Peyer's patch (tissue), 4 donors: ENCODE data around the gene VSTM4. TPM values are rescaled to one million over a fixed set of nuclear protein-coding genes. Genes with fewer than 3 reads are reported as not detected.

ENCODE experiments used
- DNase-seq, 3 donors: peaks; one replicate each; pipeline ENCODE4 v3.0.0-alpha.2; 2017 to 2019
- H3K27ac ChIP-seq, 4 donors: fragments of 200-600 bp; sonication (generic); one replicate each; pipeline ENCODE4 v1.5.1; 2016 to 2019
- H3K27me3 ChIP-seq, 2 donors: fragments of 200-600 bp; sonication (generic); one replicate each; pipeline ENCODE4 v1.5.1; 2019
- H3K36me3 ChIP-seq, 3 donors: fragments of 200-600 bp; sonication (generic); one replicate each; pipeline ENCODE4 v1.5.1; 2016 to 2019
- H3K4me1 ChIP-seq, 4 donors: fragments of 200-600 bp; sonication (generic); one replicate each; pipeline ENCODE4 v1.5.1; 2016 to 2019
- H3K4me3 ChIP-seq, 4 donors: fragments of 200-600 bp; sonication (generic); 1 replicate in 3 of 4; 2 replicates in 1 of 4; pipeline ENCODE4 v1.5.1; 2016 to 2019; ENCODE audit warnings: mild to moderate bottlenecking in 1 of 4
- H3K9me3 ChIP-seq, 4 donors: fragments of 200-600 bp; sonication (generic); one replicate each; pipeline ENCODE4 v1.5.1; 2016 to 2019; ENCODE audit warnings: mild to moderate bottlenecking in 1 of 4
- POLR2A ChIP-seq, 2 donors: fragments of 450-650 bp; IDR thresholded peaks; one replicate each; pipeline ENCODE4 v1.5.1; 2017; ENCODE audit warnings: antibody characterized with exemption in 2 of 2, mild to moderate bottlenecking in 2 of 2, moderate library complexity in 2 of 2
- total RNA-seq, 4 donors: library from RNA; depleted of rRNA; stranded (reverse); fragments of >200 nt; gene quantifications; one replicate each; pipeline ENCODE4 v1.1.0, GENCODE V29; 2016
- TF ChIP-seq, protein P1 (sequence below), 6 experiments: fragments of 450-650 bp in 4 of 6; fragments of 200-600 bp in 2 of 6; sonication (generic) in 1 of 6; IDR thresholded peaks; one replicate each; pipeline ENCODE4 v1.5.1; 2017 to 2019; ENCODE audit warnings: antibody characterized with exemption in 6 of 6, mild to moderate bottlenecking in 3 of 6, moderate library complexity in 1 of 6

The VSTM4 gene
- total RNA-seq, 4 donors from 2014 or later = 1.7 to 4.7 (median 3.8) TPM

GRCh38 chr10:49161411-49161997 is 46.2 kb upstream of the VSTM4 start:
- no peak overlapping the region for H3K4me3 ChIP-seq

GRCh38 chr10:49160814-49161213 is 45.5 kb upstream of the VSTM4 start:
- TF ChIP-seq POLR2A (IDR thresholded peaks at IDR 0.05) = no peak
- TF ChIP-seq, protein P1, sequence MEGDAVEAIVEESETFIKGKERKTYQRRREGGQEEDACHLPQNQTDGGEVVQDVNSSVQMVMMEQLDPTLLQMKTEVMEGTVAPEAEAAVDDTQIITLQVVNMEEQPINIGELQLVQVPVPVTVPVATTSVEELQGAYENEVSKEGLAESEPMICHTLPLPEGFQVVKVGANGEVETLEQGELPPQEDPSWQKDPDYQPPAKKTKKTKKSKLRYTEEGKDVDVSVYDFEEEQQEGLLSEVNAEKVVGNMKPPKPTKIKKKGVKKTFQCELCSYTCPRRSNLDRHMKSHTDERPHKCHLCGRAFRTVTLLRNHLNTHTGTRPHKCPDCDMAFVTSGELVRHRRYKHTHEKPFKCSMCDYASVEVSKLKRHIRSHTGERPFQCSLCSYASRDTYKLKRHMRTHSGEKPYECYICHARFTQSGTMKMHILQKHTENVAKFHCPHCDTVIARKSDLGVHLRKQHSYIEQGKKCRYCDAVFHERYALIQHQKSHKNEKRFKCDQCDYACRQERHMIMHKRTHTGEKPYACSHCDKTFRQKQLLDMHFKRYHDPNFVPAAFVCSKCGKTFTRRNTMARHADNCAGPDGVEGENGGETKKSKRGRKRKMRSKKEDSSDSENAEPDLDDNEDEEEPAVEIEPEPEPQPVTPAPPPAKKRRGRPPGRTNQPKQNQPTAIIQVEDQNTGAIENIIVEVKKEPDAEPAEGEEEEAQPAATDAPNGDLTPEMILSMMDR (IDR thresholded peaks at IDR 0.05) = no peak
- Histone ChIP-seq H3K27me3 (no peaks in the 10 kb centered on the region), H3K4me3 (no peak overlapping the region), H3K9me3 (no peaks in the 10 kb centered on the region), H3K36me3 (no peaks in the 10 kb centered on the region), H3K27ac (no peak overlapping the region), H3K4me1 (no peaks in the 10 kb centered on the region)
- no peak for DNase-seq

More at GRCh38 chr10:49161411-49161997, 46.2 kb upstream of the VSTM4 start:
- TF ChIP-seq, protein P1 (IDR thresholded peaks at IDR 0.05) = peak in 3 of 6 experiments; percentile 13 to 27 (median 27)
- TF ChIP-seq POLR2A (IDR thresholded peaks at IDR 0.05) = no peak
- H3K9me3 ChIP-seq = no peaks in the 10 kb centered on the region
- no peak overlapping the region for H3K27ac ChIP-seq
- no peak for DNase-seq
- no peaks in the 10 kb centered on the region for H3K4me1 ChIP-seq
- no peaks in the 10 kb centered on the region for H3K27me3 ChIP-seq
- H3K36me3 ChIP-seq = no peaks in the 10 kb centered on the region

GRCh38 chr10:49160110-49160509 is 44.8 kb upstream of the VSTM4 start:
- H3K27me3 ChIP-seq = no peaks in the 10 kb centered on the region
- no peak overlapping the region for H3K27ac ChIP-seq
- no peak overlapping the region for H3K4me3 ChIP-seq
- TF ChIP-seq, protein P1 (IDR thresholded peaks at IDR 0.05) = no peak
- no peak for TF ChIP-seq POLR2A (IDR thresholded peaks at IDR 0.05)
- no peak for DNase-seq
- no peaks in the 10 kb centered on the region for H3K36me3 ChIP-seq
- H3K9me3 ChIP-seq = no peaks in the 10 kb centered on the region
- no peaks in the 10 kb centered on the region for H3K4me1 ChIP-seq

DNA sequence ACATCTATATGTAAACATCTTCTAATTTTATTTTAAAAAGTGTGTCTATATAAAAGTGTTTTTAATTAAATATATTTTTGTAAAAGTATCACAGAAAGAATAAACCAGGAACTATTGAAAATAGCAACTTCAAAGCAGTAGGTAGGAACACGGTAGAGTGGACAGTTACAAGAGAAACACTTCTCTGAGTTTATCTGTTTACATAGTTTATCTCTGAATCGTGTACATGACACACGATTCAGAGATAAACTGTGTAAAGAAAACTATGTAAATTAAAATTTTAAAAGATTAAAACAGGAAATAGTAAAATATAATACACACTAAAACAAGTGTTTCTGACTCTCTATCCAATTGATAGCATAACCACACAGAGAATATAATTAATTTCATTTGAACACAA is 43.6 kb upstream of the VSTM4 start:
- TF ChIP-seq POLR2A (IDR thresholded peaks at IDR 0.05) = no peak
- TF ChIP-seq, protein P1 (IDR thresholded peaks at IDR 0.05) = no peak
- no peaks in the 10 kb centered on the region for H3K9me3 ChIP-seq
- DNase-seq = no peak

GRCh38 chr10:49158404-49158803 is 43.1 kb upstream of the VSTM4 start:
- Histone ChIP-seq H3K36me3 (no peaks in the 10 kb centered on the region), H3K27ac (no peak overlapping the region), H3K27me3 (no peaks in the 10 kb centered on the region), H3K4me3 (no peak overlapping the region), H3K9me3 (no peaks in the 10 kb centered on the region), H3K4me1 (no peaks in the 10 kb centered on the region)
- TF ChIP-seq, protein P1 (IDR thresholded peaks at IDR 0.05) = no peak
- no peak for TF ChIP-seq POLR2A (IDR thresholded peaks at IDR 0.05)
- DNase-seq = no peak

More for the DNA sequence above, 43.6 kb upstream of the VSTM4 start:
- Histone ChIP-seq H3K36me3 (no peaks in the 10 kb centered on the region), H3K27me3 (no peaks in the 10 kb centered on the region), H3K27ac (no peak overlapping the region), H3K4me3 (no peak overlapping the region), H3K4me1 (no peaks in the 10 kb centered on the region)

- no peaks in the 10 kb centered on the region for H3K4me1 ChIP-seq
- H3K9me3 ChIP-seq = no peaks in the 10 kb centered on the region
- H3K4me3 ChIP-seq = no peak overlapping the region
- no peak for DNase-seq
- no peak overlapping the region for H3K27ac ChIP-seq
- H3K36me3 ChIP-seq = no peaks in the 10 kb centered on the region
- TF ChIP-seq, protein P1 (IDR thresholded peaks at IDR 0.05) = no peak
- TF ChIP-seq POLR2A (IDR thresholded peaks at IDR 0.05) = no peak
- H3K27me3 ChIP-seq = no peaks in the 10 kb centered on the region
Observed at GRCh38 chr10:49157229-49157628, 41.9 kb upstream of the VSTM4 start.
